AG09319 (cell line): ENCODE data around the gene HOXA7.

Experiments used
- DNase-seq: peaks from one replicate; pipeline ENCODE4 v3.0.0-alpha.2; 2010; ENCODE audit warnings: low read depth; ENCODE audit errors: extremely low read depth
- CTCF ChIP-seq: IDR thresholded peaks from 2 replicates; pipeline ENCODE4 v1.5.1; 2011; ENCODE audit warnings: low read depth, mild to moderate bottlenecking, inconsistent platforms, low read length, moderate library complexity

The HOXA7 gene

DNA sequence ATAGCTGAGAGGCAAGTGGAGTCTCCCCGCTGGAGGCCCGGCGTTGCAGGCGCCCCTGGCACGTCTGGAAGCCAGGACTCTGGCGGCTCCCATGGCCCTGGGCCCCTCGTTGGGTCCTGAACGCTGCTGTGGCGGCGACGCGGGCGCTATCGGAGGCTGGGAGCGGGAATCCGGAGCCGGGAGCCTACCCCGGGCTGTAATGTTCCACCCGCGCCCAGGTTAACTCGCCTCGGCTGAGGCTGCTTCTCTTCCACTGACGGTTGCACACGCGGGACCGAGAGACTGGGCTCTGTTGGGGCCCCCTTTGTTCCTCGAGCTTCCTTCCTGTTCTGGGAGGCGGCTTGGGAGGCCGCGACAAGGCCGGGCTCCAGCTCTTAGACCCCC lies 11.7 kb downstream of the HOXA7 start:
- no peak for DNase-seq

GRCh38 chr7:27143950-27144780 lies 12.3 kb downstream of the HOXA7 start:
- TF ChIP-seq CTCF, result no peak
- DNase-seq, result no peak

More for the DNA sequence above, 11.7 kb downstream of the HOXA7 start:
- TF ChIP-seq CTCF, result no peak

- TF ChIP-seq CTCF, result peak; percentile 6
- DNase-seq, result no peak
Observed at GRCh38 chr7:27143023-27143949, 13.2 kb downstream of the HOXA7 start, which contains the start of gene HOXA5. Gene HOXA5, minus strand, starts transcription at chr7:27143681. Its CDS starts 74 bp downstream, at chr7:27143607.

DNA sequence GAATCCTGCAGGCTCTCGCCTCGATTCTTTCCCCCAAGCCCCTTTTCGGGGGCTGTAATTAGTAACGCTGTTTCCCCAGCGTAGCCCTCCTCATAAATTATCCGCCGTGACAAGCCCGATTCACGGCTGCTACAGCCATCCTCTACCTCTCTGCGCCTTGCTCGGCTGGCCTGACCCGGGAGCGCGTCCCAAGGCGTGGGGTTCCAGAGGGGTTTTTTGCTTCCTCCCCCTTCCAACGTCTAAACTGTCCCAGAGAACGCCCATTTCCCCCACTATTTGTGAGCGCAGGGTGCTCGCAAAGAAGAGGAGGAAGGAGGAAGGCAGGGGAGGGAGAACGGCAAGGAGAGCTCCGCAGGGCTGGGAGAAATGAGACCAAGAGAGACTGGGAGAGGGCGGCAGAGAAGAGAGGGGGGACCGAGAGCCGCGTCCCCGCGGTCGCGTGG lies 13.9 kb downstream of the HOXA7 start:
- no peak for DNase-seq
- no peak for TF ChIP-seq CTCF

DNA sequence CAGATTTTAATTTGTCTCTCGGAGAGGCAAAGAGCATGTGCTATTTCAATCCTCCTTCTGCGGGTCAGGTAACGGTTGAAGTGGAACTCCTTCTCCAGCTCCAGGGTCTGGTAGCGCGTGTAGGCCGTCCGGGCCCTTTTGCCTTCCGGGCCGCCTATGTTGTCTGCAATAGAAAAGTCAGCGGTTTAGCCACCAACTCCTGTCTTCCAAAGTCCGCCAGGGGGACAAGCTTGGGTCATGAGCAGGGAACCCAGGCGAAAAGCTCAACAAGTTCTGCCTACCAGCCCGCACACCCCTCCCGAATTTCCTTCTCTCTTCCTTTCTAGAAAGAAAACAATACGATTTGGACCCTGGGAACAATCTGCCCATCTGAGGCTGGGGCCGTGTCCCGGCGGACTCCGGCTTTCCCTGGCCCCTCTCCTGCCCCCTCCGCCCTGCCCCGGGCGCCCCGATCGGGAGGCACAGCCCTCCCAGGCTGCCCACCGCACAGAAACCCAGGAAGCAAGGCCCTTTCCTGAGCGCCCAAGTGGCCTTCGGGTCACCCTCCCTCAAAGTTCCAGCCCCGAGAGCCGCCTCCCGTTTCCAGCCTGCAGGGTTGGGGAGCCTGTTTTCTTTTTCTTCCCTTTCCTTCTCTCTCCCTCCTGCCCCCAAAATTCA lies 14.4 kb downstream of the HOXA7 start:
- DNase-seq, result no peak

More for the DNA sequence above, 14.4 kb downstream of the HOXA7 start:
- TF ChIP-seq CTCF, result no peak
